Fibroblast of mammary gland (primary cell): Measurements from ENCODE around the gene DTNB.

Experiments used
- DNase-seq: peaks from one replicate; pipeline ENCODE4 v3.0.0-alpha.2; 2010; ENCODE audit warnings: low read depth
- H3K4me3 ChIP-seq: 2 replicates; pipeline ENCODE4 v1.5.1; 2011; ENCODE audit warnings: low read depth, mild to moderate bottlenecking, low read length, moderate library complexity; ENCODE audit not compliant: control insufficient read depth
- TF ChIP-seq, protein P1 (sequence below): conservative IDR thresholded peaks from 2 replicates; pipeline ENCODE4 v1.5.1; 2011; ENCODE audit warnings: low read depth, low read length, inconsistent platforms; ENCODE audit not compliant: control insufficient read depth, insufficient read depth

The DTNB gene

GRCh38 chr2:25494616-25495015, 178.8 kb downstream of the DTNB start:
- DNase-seq = no peak
- TF ChIP-seq, protein P1, sequence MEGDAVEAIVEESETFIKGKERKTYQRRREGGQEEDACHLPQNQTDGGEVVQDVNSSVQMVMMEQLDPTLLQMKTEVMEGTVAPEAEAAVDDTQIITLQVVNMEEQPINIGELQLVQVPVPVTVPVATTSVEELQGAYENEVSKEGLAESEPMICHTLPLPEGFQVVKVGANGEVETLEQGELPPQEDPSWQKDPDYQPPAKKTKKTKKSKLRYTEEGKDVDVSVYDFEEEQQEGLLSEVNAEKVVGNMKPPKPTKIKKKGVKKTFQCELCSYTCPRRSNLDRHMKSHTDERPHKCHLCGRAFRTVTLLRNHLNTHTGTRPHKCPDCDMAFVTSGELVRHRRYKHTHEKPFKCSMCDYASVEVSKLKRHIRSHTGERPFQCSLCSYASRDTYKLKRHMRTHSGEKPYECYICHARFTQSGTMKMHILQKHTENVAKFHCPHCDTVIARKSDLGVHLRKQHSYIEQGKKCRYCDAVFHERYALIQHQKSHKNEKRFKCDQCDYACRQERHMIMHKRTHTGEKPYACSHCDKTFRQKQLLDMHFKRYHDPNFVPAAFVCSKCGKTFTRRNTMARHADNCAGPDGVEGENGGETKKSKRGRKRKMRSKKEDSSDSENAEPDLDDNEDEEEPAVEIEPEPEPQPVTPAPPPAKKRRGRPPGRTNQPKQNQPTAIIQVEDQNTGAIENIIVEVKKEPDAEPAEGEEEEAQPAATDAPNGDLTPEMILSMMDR = no peak
- H3K4me3 ChIP-seq = no peak overlapping the region

DNA sequence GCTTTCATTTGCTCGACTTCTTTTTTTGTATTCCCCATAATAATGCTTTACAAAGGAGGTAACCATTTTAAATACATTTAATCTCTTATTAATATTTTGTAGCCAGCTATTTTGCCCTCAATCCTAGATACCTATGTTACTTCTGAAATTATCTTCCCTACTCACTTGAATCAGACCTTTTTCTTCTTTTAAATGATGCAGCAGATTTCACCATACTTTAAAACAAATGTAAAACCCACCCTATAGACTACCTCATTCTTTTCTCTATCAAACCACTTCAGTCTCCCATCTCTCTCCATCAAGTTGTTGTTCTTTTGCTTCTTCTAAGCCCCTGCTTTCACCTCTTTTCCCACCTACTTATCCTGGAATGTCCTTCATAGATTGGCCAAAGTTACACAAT, 180.2 kb downstream of the DTNB start:
- DNase-seq = no peak
- H3K4me3 ChIP-seq = no peak overlapping the region
- TF ChIP-seq, protein P1 = no peak

DNA sequence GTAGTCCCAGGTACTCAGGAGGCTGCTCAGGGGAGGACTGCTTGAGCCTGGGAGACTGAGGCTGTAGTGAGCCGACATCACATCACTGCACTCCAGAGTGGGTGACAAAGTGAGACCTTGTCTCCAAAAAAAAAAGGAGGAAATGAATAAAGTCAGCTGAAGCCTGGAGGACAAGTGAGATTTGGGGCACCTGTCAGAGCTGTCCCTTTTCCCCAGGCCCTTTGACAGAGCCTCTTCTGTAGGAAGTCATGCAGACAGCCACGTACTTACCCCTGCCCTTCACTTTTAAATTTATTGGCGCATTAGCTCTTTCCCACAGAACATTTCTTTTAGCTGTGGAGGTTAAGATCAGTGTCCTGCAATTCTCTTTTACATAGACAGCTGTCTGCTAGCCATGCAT, 180.7 kb downstream of the DTNB start:
- TF ChIP-seq, protein P1 = no peak
- H3K4me3 ChIP-seq = no peak overlapping the region
- DNase-seq = no peak

DNA sequence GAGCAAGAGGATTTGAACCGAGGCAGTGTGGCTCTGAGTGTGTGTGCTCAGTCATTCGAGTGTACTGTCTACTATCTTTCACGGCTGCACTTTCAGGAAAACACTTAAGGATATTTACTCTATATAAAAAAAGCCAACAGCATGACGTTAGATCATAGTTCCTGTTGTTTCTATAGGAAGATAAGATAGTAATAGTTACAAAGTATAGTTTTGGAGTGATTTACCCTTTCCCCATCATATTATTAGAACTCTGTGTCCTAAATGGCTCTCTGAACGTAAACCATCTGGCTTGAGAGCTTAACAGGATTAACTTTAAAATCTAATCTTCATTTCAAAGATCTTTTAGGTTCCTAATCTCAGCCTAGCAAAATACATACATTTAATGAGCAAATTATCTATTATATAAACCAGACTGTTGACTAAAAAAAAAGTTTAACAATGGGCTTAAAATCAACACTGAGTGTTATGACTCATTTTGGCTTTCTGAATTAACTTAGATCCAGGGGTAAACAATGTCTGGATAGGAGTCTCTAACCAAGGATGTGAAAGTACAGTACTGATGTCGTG, 181.3 kb downstream of the DTNB start:
- peak; percentile 58 for DNase-seq
- no peak overlapping the region for H3K4me3 ChIP-seq
- TF ChIP-seq, protein P1 = no peak

- TF ChIP-seq, protein P1 = no peak
- DNase-seq = peak; percentile 28
- H3K4me3 ChIP-seq = no peak overlapping the region
Measured at GRCh38 chr2:25491003-25491696, 182.2 kb downstream of the DTNB start.

- no peak overlapping the region for H3K4me3 ChIP-seq
- TF ChIP-seq, protein P1 = no peak
- no peak for DNase-seq
Measured at GRCh38 chr2:25490217-25490616, 183.2 kb downstream of the DTNB start.
